ENCODE results near the gene STH. TPM values are rescaled to one million over a fixed set of nuclear protein-coding genes. Genes with fewer than 3 reads are reported as not detected.

STH gene
- total RNA-seq, 1 donor = not detected

DNA sequence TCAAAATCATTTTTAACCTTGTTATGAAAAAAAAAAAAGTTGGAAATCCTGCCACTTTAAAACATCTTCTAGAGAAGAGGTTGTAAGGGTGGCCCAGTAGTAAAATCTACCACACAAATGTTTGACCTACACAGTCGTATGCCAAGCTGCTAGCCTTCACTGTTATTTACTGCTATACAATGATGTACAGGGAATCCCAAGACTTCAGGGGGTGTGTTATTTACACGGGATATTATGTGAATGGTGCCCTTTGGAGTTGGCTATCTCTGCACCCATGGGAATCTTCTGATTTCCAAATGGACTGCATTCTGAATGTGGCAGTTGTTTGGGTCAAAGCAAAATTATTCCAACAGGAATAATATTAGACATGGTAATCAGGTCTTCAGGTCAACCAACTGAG is 45.9 kb downstream of the STH start:
- Histone ChIP-seq H3K9me3 (ENCODE audit: low read depth, low read length) (no peaks in the 10 kb centered on the region), H3K4me1 (ENCODE audit: insufficient read depth, low read length) (no peaks in the 10 kb centered on the region), H3K4me3 (ENCODE audit: low read length) (no peak overlapping the region), H3K27me3 (ENCODE audit: insufficient read depth, low read length) (no peaks in the 10 kb centered on the region)

DNA sequence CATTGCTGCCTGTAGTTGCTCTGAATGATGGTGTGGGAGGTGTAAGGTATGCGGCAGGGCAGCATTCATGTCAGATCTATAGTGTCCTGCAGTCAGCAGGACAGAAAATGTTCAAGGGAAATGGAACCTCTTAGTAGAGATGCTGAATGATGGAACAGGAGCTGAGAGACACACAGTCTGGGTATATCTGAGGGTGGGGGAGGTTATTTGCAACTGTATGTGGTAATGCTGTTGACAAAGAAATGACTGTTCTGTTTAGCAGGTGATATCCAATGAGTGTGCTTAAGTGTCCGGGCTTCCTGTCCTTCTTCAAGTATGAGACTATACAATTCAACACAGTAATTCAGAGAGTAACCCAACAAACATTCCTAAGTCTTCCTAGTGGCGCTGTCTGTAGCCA is 46.6 kb downstream of the STH start:
- Histone ChIP-seq H3K4me1 (ENCODE audit: insufficient read depth, low read length) (no peaks in the 10 kb centered on the region), H3K9me3 (ENCODE audit: low read depth, low read length) (no peaks in the 10 kb centered on the region), H3K27me3 (ENCODE audit: insufficient read depth, low read length) (no peaks in the 10 kb centered on the region), H3K4me3 (ENCODE audit: low read length) (no peak overlapping the region)

DNA sequence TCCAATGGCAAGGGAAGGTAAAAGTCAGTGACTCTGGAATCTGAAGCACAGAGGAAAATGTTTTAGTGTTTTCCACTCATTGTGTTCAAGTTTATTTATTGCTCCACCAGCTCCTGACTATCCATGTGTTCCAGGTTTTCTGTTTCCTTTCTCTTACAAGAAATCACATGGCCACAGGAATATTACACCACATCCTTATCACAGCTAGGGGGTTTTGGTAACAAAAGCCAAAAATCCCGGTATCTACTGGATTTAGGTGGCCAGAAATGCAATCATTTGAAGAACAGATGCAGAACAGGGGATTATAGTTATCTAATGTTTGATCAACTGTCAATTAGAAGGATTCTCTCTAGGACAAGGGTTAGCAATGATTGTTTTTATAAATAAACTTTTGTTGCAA is 47.9 kb downstream of the STH start:
- Histone ChIP-seq H3K4me3 (ENCODE audit: low read length) (no peak overlapping the region), H3K27me3 (ENCODE audit: insufficient read depth, low read length) (no peaks in the 10 kb centered on the region), H3K4me1 (ENCODE audit: insufficient read depth, low read length) (no peaks in the 10 kb centered on the region), H3K9me3 (ENCODE audit: low read depth, low read length) (no peaks in the 10 kb centered on the region)

DNA sequence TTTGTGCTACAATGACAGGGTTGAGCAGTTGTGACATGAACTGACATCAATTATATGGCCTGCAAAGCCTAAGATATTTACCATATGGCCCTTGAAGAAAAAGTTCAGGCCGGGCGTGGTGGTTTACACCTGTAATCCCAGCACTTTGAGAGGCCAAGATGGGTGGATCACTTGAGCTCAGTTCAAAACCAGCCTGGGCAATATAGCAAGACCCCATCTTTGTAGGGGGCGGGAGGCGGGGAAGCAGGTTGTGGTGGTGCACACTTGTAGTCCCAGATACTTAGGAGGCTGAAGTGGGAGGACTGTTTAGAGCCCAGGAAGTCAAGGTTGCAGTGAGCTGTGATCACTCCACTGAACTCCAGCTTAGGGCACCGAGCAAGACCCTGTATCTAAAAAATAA is 48.3 kb downstream of the STH start:
- no peaks in the 10 kb centered on the region for H3K9me3 ChIP-seq (ENCODE audit: low read depth, low read length)
- H3K4me1 ChIP-seq (ENCODE audit: insufficient read depth, low read length) = no peaks in the 10 kb centered on the region
- H3K27me3 ChIP-seq (ENCODE audit: insufficient read depth, low read length) = no peaks in the 10 kb centered on the region
- no peak overlapping the region for H3K4me3 ChIP-seq (ENCODE audit: low read length)

DNA sequence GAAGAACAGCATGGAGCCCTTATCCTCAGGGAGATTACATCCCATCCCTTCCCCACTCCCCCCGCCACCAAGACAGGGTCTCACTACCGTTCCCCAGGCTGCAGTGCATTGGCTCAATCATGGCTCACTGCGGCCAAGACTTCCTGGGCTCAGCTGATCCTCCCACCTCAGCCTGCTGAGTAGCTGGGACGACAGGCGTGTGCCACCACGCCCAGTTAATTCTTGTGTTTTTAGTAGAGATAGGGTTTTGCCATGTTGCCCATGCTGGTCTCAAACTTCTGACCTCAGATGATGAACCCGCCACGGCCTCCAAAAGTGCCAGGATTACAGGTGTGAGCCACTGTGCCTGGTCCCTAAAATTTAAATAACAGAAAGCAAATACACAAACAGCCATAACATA is 48.8 kb downstream of the STH start:
- H3K27me3 ChIP-seq (ENCODE audit: insufficient read depth, low read length) = no peaks in the 10 kb centered on the region
- no peaks in the 10 kb centered on the region for H3K4me1 ChIP-seq (ENCODE audit: insufficient read depth, low read length)
- no peaks in the 10 kb centered on the region for H3K9me3 ChIP-seq (ENCODE audit: low read depth, low read length)
- H3K4me3 ChIP-seq (ENCODE audit: low read length) = no peak overlapping the region

Other genes starting within 250 kb of the STH start
- not detected for gene CRHR1, start 214.9 kb upstream of the STH start, total RNA-seq
- gene SPPL2C, start 154.4 kb upstream of the STH start, total RNA-seq = not detected
- 0.10 TPM for gene MAPT, start 104.7 kb upstream of the STH start, total RNA-seq
- gene KANSL1, start 194.2 kb downstream of the STH start, total RNA-seq = 216 TPM

Measured in mononuclear cell (primary cell).